NOMO-1 (cell line): ENCODE measurements around the gene OSBPL2.

Experiments used
- DNase-seq, 2 experiments: peaks; one replicate each; lab custom pipeline; 2025; ENCODE audit not compliant: unreplicated experiment in 2 of 2; lab: John Stamatoyannopoulos, UW

The OSBPL2 gene

DNA sequence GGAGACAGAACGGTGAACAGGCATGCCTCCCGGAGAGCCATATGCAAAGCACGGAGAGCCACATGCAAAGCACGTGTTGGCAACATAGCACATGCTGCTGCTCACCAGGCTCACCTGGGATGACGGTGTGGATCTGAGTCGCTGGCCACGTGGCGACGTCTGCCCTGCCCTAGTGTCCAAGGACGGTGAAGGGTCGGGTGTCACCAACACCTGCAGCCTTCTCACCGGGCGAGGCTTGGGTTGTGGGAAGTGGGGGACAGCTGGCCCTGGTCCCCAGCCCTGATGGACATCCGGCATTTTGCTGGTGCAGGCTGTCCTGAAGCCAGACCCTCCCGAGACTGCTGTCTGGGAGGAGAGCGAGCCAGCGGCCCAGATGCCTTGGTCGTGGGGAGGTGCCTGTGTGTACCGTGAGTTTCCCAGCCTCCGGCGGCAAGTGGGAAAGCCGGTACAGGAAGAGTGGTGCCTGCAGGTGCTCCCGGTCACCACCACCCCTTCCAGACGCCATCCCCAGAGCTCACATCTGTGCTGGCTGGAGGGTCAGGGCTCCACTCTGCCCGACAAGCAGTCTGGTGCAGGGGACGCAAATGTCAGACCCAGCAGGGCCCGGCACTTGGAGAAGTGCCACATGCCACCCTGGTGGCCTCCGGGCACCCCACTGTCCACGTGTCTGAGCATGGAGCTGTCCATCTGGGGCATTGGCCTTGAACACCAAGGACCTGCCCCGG is 58.6 kb downstream of the OSBPL2 start:
- no peak for DNase-seq

DNA sequence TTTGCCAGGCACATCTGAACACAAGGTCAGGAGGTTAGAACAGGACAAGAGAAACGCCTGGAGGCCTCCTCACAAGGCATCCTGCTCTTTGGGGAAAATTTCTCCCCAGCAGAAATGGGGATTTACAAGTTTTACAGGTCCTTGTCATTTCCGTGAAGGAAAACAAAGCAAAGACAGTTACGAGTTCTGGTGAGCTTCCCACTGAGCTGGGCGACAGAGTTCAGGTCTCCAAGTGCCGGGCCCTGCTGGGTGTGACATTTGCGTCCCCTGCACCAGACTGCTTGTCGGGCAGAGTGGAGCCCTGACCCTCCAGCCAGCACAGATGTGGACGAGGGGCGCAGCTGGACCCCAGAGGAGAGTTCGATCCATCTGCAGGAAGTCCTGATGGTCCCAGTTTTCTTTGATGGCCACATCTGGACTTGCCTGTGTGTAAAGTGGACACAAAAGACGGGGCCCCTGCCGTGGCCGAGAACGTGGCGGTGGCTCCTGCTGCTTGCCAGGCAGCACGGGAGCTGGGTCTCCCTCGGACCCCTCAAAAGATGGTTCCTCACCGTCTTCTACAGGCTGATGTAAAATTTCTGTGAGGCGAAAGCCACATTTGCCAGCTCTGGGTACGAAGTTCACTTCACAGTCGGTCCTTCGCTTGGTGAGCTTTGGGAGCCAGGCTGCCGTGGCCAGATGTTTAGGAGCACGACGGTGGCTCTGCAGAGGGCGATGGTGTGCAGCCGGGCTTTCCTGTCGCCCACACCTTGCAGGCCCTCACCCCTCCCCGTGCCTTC is 59.3 kb downstream of the OSBPL2 start:
- DNase-seq, result no peak

DNA sequence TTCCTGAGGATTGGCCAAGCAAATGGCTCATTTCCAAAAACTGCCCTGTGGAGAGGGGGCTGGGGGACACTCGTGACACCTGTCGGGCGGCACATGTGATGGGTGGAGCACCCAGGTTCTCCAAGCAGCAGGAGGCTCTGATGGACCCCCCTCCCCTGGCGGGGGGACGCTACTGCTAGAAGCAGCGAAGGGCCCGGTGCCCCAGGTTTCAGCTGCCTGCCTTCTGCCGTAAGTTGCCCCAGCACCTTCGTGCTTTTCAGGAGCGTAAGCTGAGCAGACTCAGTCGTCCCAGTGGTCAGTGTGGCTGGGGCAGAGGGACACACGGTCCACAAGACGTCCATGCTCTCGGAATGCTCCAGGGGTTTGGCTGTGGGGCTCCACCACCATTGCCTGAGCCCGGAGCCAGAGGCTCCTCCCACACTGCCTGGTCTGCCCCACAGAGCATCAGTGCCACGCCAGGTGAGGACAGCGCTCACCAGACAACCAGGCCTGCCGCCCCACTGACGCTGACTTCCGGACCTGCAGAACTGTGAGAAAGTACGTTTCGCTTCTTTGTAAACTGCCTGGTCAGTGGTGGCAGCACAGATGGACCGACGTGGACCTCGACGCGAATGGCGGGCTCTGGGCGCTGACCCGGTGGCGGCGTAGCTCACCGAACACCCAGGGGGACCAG is 60.4 kb downstream of the OSBPL2 start:
- no peak for DNase-seq

DNA sequence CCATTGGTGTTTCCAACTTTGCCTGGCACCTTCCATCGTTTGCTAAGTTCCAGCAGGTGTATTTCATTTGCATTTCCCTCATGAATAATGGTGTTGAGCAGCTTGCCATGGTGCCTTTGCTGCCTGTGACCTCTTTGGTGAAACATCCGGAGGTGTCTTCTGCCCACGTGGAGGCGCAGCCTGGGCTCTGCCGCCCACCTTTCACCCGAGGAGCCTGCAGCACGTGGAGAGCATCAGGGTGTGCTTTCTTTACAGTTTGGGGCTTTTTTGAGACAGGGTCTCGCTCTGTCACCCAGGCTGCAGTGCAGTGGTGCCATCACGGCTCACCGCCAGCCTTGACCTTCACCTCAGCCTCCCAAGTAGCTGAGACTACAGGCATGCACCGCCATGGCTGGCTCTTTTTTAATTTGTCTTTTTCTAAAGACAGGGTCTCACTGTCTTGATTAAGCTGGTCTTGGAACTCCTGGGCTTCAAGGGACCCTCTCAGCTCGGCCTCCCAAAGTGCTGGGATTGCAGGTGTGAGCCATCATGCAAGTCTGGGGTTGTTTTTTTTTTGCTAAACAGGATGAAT is 61.4 kb downstream of the OSBPL2 start:
- no peak for DNase-seq

DNA sequence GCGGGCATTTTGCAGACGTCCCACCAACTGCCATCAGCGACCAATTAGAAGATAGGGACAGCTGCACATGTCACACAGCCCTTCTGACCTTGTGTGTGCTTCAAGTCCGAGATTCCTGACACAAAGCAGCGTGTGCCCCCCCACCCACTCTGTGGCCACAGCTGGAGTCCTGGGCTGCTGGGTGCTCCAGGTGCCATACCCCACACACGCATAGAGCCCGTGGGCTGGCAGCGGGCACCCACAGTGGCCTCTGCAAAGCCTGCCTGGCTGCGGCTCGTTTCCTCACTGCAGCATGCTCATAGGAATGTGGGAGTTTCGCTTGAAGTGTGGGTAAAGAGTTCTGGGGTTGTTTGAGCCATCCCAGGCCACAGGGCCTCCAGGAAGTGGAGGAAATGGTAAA is 62.0 kb downstream of the OSBPL2 start:
- no peak for DNase-seq

DNA sequence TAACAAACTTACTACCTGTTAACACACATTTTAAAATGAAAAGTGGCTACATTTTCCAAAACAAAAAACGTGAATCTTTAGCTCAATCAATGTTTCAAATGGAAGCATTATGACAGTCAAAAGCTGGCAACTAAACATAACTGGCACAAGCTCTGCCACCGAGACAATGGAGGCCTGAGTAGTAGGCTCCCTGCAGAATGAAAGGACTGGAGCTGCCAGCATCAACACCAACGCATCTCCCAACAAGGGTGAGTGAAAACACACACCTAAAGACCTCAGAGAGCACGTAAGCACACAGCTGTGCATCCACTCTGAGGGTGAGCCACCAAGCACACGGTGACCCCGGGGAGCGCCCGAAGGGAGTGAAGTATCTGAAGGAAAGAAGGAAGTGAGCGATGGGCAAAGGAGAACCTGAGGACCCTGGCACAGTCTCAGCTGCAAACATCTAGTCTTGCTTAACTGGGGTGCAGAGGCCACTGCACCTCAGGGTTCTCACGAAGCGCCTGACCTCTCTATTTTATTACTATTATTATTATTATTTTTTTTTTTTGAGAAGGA is 62.9 kb downstream of the OSBPL2 start:
- DNase-seq, result no peak

DNA sequence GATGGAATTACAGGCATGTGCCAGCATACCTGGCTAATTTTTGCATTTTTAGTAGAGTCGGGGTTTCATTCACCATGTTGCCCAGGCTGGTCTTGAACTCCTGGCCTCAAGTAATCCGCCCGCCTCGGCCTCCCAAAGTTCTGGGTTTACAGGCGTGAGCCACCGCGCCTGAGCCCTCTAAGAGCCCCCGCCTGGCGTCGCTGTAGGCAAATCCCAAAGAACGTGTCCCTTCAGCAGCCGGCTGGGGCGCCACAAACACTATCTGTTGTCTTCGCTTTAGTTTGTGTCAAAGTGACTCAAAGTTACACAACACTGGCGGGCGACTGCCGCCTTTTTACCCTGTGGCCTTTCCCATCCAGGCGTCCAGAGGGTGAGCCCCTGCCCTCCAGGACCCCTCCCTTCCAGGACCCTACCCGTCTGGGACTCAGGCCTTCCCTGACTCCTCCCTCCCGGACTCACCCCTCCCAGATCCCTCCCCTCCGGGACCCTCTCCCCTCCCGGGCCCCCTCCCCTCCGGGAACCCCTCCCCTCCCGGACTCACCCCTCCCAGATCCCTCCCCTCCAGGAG is 63.5 kb downstream of the OSBPL2 start:
- DNase-seq, result peak; percentile 96 to 97

DNA sequence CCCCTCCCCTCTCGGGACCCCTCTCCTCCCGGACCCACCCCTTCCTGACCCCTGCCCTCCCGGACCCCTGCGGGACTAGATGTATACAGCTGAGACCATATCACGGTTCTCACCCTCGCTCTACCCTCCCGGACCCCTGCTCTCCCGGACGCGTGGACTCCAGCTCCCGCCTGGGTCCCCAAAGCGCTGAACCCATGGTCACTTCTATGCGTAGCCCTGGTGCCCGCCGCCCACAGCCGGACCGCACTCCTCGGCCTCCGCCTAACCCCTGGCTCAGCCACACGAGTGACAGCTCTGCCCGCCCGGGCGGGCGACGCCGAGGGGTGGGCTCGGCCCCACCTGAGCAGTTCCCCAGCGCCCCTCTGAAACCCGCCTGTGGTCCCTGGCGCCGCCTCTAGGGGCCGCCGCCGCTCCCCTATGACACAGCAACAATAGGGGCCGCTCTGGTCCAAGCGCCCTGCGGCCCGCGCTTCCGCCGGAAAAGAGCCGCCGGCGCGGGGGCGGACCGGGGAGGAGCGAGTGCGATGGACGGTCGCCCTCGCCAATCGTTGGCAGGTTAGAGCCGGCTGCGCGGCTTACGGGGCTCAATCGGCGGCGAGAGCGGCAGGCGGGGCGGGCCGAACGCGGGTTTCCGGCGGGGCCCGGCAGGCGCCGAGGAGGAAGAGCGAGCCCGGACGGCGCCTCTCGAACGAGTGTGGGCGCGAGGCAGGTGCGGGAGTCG is 64.2 kb downstream of the OSBPL2 start, which contains the start of gene ADRM1:
Gene ADRM1 (plus strand): TSS at position 657 of the 721 bp plus-strand sequence. CDS start 572 bp downstream, outside the sequence.
- DNase-seq, result peak; percentile 91 to 96

DNA sequence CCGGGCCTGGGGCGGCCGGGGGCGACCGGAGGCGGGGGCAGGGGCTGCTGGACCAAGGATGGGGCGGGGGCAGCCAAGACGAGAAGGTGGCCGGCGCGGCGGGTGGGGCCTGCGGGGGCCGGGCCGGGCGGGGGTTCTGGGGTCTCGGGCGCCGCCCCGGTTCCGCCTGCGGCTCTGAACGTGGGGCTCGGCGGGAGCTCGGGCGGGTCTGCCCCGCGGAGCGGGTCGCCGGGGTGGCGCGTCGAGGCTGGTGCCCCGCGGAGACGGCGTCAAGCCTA is 64.7 kb downstream of the OSBPL2 start:
- no peak for DNase-seq

DNA sequence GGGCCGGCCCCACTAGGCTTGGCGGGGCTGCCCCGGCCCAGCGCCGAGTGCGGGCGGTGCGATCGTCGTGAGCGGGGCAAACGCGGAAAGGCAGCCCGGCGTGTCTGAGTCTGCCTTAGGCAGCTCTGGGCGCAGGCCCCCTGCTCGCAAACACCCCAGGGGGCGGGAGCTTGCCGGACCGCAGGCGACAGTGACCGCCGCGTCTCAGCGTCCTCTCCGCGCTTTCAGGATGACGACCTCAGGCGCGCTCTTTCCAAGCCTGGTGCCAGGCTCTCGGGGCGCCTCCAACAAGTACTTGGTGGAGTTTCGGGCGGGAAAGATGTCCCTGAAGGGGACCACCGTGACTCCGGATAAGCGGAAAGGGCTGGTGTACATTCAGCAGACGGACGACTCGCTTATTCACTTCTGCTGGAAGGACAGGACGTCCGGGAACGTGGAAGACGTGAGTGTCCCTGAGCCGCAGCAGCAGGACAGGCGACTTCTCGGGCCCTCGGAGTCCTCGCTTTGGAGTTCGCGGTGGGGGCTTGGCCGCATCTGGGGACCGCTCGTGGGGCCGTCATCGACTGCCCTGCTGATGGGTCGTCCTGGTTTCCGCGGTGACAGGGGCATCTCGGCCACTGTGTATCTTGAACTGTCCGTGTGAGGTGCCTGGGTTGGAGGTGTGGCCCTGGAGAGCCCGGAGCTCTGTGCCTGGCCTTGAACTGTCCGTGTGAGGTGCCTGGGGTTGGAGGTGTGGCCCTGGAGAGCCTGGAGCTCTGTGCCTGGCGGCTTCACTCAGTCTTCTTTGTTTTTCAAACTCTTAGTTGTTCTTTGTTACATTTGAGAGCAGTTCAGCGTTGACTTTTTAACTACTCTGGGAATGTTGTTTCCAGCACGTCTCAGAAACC is 65.3 kb downstream of the OSBPL2 start:
- DNase-seq, result peak in 1 of 2 experiments; percentile 3

DNA sequence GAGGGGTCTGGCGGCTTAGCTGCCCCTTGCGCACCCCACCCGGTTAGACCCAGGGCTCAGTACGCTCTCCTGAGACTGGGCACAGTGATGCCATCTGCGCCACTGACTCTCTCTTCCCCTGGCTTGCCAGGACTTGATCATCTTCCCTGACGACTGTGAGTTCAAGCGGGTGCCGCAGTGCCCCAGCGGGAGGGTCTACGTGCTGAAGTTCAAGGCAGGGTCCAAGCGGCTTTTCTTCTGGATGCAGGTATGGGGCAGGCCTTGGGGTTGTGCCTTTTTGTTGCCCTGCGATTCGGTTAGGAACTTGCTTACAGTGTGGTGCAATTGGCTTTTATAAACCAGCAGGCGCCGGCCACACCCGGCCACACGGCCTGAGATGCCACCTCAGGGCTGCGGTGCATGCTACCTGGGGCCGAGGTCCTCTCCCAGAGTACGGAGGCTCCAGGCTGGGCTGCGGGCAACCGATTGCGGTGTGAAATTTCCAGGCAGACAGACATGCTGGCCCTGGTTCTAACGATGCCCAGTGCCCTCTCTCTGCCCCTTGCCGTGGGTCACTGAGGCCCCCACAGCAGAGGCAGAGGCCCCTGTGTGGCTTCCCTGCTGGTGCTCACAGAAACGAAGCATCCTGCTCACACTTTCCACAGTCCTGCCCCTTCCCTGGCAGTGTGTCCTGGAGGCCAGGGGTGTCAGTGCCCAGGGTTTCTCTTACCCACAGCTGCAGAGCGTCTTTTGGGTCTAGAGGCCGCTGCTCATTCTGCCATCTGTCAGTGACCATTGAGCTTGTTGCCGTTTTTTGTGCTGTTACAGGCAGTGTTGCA is 66.2 kb downstream of the OSBPL2 start:
- no peak for DNase-seq

DNA sequence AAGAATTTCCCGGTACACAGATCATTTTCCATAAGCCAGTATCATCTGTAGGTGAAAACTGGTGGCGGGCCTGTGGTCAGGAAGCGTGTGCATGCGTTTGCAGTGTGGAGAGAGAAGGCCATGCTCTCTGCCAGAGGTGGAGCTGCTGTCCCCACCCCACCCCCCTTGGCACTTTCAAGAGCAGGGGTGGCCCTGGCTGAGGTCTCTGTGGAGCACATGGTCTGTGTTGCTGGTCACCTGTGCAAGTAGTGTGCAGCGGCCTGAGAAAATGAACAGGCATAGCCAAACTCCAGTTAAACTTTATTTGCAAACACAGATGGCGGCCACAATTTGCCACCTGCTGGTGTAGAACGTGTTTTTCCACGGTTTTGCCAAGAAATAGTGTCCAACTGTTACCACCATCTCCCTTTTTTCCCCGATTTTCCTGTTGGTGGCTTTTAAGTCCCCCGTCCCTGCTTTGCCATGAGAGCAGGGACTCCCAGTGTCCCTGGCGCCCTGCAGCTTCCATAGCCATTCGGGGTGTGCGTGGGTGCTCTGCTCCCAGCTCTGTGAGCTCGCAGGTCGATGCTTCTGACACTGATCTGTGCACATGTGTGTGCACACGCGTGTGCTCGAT is 66.9 kb downstream of the OSBPL2 start:
- no peak for DNase-seq

DNA sequence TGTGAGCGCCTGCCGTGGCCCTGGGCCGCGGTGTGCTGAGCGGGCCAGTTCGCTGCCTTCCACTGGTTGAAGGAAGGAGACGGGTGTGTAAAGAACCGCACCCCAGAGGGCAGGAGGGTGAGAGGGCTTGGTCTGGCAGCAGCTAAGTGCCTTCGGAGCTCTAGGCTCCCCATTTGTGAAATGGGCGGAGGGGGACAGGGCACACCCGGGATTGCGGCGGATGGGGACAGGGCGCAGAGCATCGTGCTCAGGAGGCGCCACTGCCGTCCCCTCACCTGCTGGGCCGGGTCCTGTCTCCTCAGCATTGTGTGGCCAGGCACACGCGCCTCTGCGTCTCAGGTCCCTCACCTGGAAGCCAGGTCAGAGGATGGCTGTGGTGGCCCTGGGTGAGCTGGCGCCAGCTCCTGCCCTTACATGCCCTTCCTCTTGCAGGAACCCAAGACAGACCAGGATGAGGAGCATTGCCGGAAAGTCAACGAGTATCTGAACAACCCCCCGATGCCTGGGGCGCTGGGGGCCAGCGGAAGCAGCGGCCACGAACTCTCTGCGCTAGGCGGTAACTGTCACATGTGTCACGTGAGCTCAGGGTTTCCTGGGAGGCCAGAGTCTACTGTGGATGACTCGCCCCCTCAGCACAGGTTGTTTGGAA is 67.6 kb downstream of the OSBPL2 start:
- DNase-seq, result no peak

DNA sequence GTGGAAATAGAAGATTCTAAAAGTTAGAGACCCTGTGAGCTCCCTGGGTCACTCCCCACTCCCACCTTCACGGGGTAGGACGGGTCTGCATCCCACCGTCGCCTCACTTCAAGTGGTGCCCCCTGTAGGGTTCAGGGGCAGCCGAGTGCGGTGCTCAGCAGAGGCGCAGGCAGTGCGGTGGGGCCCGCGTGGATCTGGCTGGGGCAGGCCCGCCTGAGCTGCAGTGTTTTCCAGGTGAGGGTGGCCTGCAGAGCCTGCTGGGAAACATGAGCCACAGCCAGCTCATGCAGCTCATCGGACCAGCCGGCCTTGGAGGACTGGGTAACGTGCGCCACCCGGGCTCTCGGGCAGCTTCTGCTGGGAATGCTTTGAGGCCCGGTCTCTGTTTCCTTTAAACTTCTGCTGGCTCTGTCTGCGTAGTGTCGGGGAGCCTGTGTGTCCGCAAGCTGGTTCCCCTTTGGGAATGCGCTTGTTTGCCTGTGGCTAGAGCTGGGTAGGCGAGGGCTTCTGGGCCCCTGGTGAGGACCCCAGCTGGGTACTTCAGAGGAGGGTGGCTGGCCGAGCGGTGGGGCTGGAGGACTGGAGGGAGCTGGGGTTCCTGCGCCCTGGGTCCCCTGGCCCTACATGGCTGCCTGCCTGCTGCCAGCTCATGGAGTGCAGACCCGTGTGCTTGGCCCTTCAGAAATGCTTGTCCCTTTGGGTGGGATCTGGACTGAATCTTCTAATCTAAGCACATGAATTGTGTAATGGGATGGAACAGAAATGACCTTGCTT is 68.3 kb downstream of the OSBPL2 start:
- no peak for DNase-seq

DNA sequence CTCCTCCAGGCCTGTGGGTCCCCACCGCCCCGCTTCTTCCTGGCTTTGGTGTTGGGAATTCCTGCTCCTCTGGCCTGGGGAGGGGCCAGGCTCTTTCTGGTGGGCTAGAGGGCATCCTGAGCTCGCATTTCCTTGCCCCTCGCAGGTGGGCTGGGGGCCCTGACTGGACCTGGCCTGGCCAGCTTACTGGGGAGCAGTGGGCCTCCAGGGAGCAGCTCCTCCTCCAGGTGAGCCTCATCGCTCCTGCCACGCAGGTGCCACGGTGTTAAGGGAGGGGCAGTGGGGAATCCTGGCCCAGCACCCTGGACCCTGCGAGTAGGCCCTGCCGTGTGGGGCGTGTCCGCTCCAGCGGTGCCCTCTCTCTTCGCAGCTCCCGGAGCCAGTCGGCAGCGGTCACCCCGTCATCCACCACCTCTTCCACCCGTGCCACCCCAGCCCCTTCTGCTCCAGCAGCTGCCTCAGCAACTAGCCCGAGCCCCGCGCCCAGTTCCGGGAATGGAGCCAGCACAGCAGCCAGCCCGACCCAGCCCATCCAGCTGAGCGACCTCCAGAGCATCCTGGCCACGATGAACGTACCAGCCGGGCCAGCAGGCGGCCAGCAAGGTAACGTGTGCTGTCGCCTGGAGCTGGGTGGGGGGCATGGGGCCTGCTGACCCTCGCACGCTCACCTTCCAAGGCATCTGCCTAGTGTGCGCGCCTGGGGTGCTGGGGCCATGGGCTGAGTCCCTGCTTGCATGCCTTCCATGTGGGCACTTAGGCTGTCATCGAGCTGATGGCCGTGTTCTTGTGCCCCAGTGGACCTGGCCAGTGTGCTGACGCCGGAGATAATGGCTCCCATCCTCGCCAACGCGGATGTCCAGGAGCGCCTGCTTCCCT is 69.1 kb downstream of the OSBPL2 start:
- no peak for DNase-seq
